Loucy (cell line): ENCODE results near the gene MLST8.

ENCODE experiments used
- CTCF ChIP-seq: fragments of 200-600 bp; sonication (generic); conservative IDR thresholded peaks from 2 replicates; pipeline ENCODE4 v1.5.1; 2014; ENCODE audit warnings: mild to moderate bottlenecking, antibody characterized with exemption, low read length
- EZH2phosphoT487 ChIP-seq: fragments of 200-600 bp; IDR thresholded peaks from 2 replicates; pipeline ENCODE4 v1.6.1; 2018; ENCODE audit warnings: antibody characterized with exemption, mild to moderate bottlenecking, moderate library complexity, borderline replicate concordance

GRCh38 chr16:2206420-2206779 is 1.1 kb downstream of the MLST8 start:
- no peak for TF ChIP-seq CTCF
- no peak for TF ChIP-seq EZH2phosphoT487
